ENCODE measurements around the gene CCDC39. TPM values are rescaled to one million over a fixed set of nuclear protein-coding genes. Genes with fewer than 3 reads are reported as not detected.

CCDC39 gene
- total and polyA plus RNA-seq, 9 of the 15 experiments (the other 6 are each of a cell fraction or from before 2014, with no cell fraction given), result not detected

- no peak for TF ChIP-seq ZSCAN29 (IDR thresholded peaks at IDR 0.05)
- TF ChIP-seq EHMT2 (IDR thresholded peaks at IDR 0.05), result peak; percentile 91; the same call in 1 of the 2 replicates
- TF ChIP-seq THRB (CRISPR knock-in tag; conservative IDR thresholded peaks at IDR 0.05), result no peak
- no peak for TF ChIP-seq RBM14 (IDR thresholded peaks at IDR 0.05; ENCODE audit: borderline replicate concordance, insufficient read depth, low read depth, low read length)
- TF ChIP-seq, protein P1, sequence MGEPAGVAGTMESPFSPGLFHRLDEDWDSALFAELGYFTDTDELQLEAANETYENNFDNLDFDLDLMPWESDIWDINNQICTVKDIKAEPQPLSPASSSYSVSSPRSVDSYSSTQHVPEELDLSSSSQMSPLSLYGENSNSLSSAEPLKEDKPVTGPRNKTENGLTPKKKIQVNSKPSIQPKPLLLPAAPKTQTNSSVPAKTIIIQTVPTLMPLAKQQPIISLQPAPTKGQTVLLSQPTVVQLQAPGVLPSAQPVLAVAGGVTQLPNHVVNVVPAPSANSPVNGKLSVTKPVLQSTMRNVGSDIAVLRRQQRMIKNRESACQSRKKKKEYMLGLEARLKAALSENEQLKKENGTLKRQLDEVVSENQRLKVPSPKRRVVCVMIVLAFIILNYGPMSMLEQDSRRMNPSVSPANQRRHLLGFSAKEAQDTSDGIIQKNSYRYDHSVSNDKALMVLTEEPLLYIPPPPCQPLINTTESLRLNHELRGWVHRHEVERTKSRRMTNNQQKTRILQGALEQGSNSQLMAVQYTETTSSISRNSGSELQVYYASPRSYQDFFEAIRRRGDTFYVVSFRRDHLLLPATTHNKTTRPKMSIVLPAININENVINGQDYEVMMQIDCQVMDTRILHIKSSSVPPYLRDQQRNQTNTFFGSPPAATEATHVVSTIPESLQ (CRISPR knock-in tag; IDR thresholded peaks at IDR 0.05), result no peak; the same call in 1 of the 2 replicates
- TF ChIP-seq, protein P2, sequence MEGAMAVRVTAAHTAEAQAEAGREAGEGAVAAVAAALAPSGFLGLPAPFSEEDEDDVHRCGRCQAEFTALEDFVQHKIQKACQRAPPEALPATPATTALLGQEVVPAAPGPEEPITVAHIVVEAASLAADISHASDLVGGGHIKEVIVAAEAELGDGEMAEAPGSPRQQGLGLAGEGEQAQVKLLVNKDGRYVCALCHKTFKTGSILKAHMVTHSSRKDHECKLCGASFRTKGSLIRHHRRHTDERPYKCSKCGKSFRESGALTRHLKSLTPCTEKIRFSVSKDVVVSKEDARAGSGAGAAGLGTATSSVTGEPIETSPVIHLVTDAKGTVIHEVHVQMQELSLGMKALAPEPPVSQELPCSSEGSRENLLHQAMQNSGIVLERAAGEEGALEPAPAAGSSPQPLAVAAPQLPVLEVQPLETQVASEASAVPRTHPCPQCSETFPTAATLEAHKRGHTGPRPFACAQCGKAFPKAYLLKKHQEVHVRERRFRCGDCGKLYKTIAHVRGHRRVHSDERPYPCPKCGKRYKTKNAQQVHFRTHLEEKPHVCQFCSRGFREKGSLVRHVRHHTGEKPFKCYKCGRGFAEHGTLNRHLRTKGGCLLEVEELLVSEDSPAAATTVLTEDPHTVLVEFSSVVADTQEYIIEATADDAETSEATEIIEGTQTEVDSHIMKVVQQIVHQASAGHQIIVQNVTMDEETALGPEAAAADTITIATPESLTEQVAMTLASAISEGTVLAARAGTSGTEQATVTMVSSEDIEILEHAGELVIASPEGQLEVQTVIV (CRISPR knock-in tag; IDR thresholded peaks at IDR 0.05; ENCODE audit: borderline replicate concordance), result no peak
- TF ChIP-seq BCOR (IDR thresholded peaks at IDR 0.05), result no peak
- TF ChIP-seq SRSF7 (optimal IDR thresholded peaks at IDR 0.05; ENCODE audit: low read depth, low read length), result no peak
- peak; percentile 96 for TF ChIP-seq CHD2 (IDR thresholded peaks at IDR 0.05; ENCODE audit: low read depth, low read length)
- TF ChIP-seq RBBP5 (IDR thresholded peaks at IDR 0.05; ENCODE audit: borderline replicate concordance, insufficient read depth, low read length, poor library complexity, severe bottlenecking), result peak; percentile 94
- no peak for TF ChIP-seq ZNF780A (CRISPR knock-in tag; IDR thresholded peaks at IDR 0.05)
- TF ChIP-seq, protein P3, sequence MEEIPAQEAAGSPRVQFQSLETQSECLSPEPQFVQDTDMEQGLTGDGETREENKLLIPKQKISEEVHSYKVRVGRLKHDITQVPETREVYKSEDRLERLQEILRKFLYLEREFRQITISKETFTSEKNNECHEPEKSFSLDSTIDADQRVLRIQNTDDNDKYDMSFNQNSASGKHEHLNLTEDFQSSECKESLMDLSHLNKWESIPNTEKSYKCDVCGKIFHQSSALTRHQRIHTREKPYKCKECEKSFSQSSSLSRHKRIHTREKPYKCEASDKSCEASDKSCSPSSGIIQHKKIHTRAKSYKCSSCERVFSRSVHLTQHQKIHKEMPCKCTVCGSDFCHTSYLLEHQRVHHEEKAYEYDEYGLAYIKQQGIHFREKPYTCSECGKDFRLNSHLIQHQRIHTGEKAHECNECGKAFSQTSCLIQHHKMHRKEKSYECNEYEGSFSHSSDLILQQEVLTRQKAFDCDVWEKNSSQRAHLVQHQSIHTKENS (CRISPR knock-in tag; IDR thresholded peaks at IDR 0.05), result no peak
- TF ChIP-seq, protein P4, sequence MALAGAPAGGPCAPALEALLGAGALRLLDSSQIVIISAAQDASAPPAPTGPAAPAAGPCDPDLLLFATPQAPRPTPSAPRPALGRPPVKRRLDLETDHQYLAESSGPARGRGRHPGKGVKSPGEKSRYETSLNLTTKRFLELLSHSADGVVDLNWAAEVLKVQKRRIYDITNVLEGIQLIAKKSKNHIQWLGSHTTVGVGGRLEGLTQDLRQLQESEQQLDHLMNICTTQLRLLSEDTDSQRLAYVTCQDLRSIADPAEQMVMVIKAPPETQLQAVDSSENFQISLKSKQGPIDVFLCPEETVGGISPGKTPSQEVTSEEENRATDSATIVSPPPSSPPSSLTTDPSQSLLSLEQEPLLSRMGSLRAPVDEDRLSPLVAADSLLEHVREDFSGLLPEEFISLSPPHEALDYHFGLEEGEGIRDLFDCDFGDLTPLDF (CRISPR knock-in tag; IDR thresholded peaks at IDR 0.05), result no peak
- TF ChIP-seq VEZF1 (CRISPR knock-in tag; IDR thresholded peaks at IDR 0.05), result peak; percentile 84
- no peak; the same call in 1 of the 2 replicates for TF ChIP-seq KLF1 (tag; IDR thresholded peaks at IDR 0.05)
- peak; percentile 52 for TF ChIP-seq ASH1L (IDR thresholded peaks at IDR 0.05; ENCODE audit: borderline replicate concordance, low read depth, partially characterized antibody)
Measured at GRCh38 chr3:180601688-180602666, 77.3 kb downstream of the CCDC39 start, which contains the start of gene TTC14 (continued).

All from K562 (cell line).